Prostate gland (tissue), 2 donors: ENCODE results near the gene IQGAP3.

ENCODE experiments used
- CTCF ChIP-seq, 4 experiments: fragments of 200-600 bp in 2 of 4; fragments of 450-650 bp in 2 of 4; sonication (generic) in 2 of 4; IDR thresholded peaks; 1 replicate in 3 of 4; 2 replicates in 1 of 4; pipeline ENCODE4 v1.5.1; 2016 to 2019; ENCODE audit warnings: antibody characterized with exemption in 4 of 4, mild to moderate bottlenecking in 2 of 4, moderate library complexity in 2 of 4
- POLR2A ChIP-seq: fragments of 450-650 bp; IDR thresholded peaks from one replicate; pipeline ENCODE4 v1.6.1; 2016; ENCODE audit warnings: antibody characterized with exemption, mild to moderate bottlenecking

- no peak for TF ChIP-seq CTCF (IDR thresholded peaks at IDR 0.05)
- no peak for TF ChIP-seq POLR2A
Observed at GRCh38 chr1:156544592-156545102, 27.7 kb downstream of the IQGAP3 start.
